ENCODE results near the gene SRSF9. TPM values are rescaled to one million over a fixed set of nuclear protein-coding genes. Genes with fewer than 3 reads are reported as not detected.

SRSF9 gene
- total and polyA plus RNA-seq, 2 of the 13 experiments (the other 11 are each of a cell fraction or from before 2014, with no cell fraction given), result 125 to 144 TPM

- peak; percentile 62; the same call in 1 of the 2 replicates for TF ChIP-seq IRF9 (CRISPR knock-in tag; IDR thresholded peaks at IDR 0.05; ENCODE audit: borderline replicate concordance)
- TF ChIP-seq ZNF546 (CRISPR knock-in tag; conservative IDR thresholded peaks at IDR 0.05), result no peak
- no peak for TF ChIP-seq THYN1 (CRISPR knock-in tag; IDR thresholded peaks at IDR 0.05; ENCODE audit: borderline replicate concordance, low read depth)
- TF ChIP-seq REST (IDR thresholded peaks at IDR 0.05; ENCODE audit: borderline replicate concordance in 1 of 2, low read depth in 1 of 2, low read length in 2 of 2), result peak in 1 of 2 experiments; percentile 75; a peak in 2 of 4 replicates
- TF ChIP-seq SRSF4 (IDR thresholded peaks at IDR 0.05; ENCODE audit: low read depth, low read length, poor library complexity, severe bottlenecking), result no peak
- TF ChIP-seq ZNF446 (CRISPR knock-in tag; IDR thresholded peaks at IDR 0.05), result peak; percentile 93
- TF ChIP-seq FOXO1 (CRISPR knock-in tag; IDR thresholded peaks at IDR 0.05), result 0 out of 2 replicates have a peak, but pooled peaks have one; percentile 30
- no peak; the same call in 1 of the 2 replicates for TF ChIP-seq BCL6 (CRISPR knock-in tag; IDR thresholded peaks at IDR 0.05)
- no peak for TF ChIP-seq ZNF382 (CRISPR knock-in tag; IDR thresholded peaks at IDR 0.05; ENCODE audit: borderline replicate concordance)
- TF ChIP-seq ZNF383 (CRISPR knock-in tag; IDR thresholded peaks at IDR 0.05; ENCODE audit: borderline replicate concordance), result no peak
- TF ChIP-seq TBL1XR1 (IDR thresholded peaks at IDR 0.05; ENCODE audit: borderline replicate concordance, low read length, partially characterized antibody), result peak; percentile 52
- peak; percentile 75 for TF ChIP-seq KLF12 (CRISPR knock-in tag; IDR thresholded peaks at IDR 0.05; ENCODE audit: borderline replicate concordance)
- no peak for TF ChIP-seq ZNF549 (CRISPR knock-in tag; IDR thresholded peaks at IDR 0.05)
- no peak for TF ChIP-seq HNRNPH1 (optimal IDR thresholded peaks at IDR 0.05; ENCODE audit: low read depth, low read length)
- no peak for TF ChIP-seq ADNP (CRISPR knock-in tag; IDR thresholded peaks at IDR 0.05)
- no peak for TF ChIP-seq HNF4A (CRISPR knock-in tag; IDR thresholded peaks at IDR 0.05)
- TF ChIP-seq MIXL1 (CRISPR knock-in tag; IDR thresholded peaks at IDR 0.05), result 0 out of 2 replicates have a peak, but pooled peaks have one; percentile 19
- peak; percentile 63; the same call in 1 of the 2 replicates for TF ChIP-seq MXD1 (CRISPR knock-in tag; IDR thresholded peaks at IDR 0.05)
- no peak for TF ChIP-seq ZNF557 (CRISPR knock-in tag; IDR thresholded peaks at IDR 0.05)
- TF ChIP-seq HDAC6 (IDR thresholded peaks at IDR 0.05; ENCODE audit: low read depth, low read length), result no peak
- peak; percentile 70; the same call in 1 of the 2 replicates for TF ChIP-seq REPIN1 (CRISPR knock-in tag; IDR thresholded peaks at IDR 0.05; ENCODE audit: borderline replicate concordance, low read depth)
- 0 out of 2 replicates have a peak, but pooled peaks have one; percentile 12 for TF ChIP-seq ZFYVE20 (CRISPR knock-in tag; IDR thresholded peaks at IDR 0.05; ENCODE audit: borderline replicate concordance, low read depth)
- peak; percentile 40; the same call in 1 of the 2 replicates for TF ChIP-seq TFE3 (CRISPR knock-in tag; IDR thresholded peaks at IDR 0.05)
These were observed 26.3 kb upstream of the SRSF9 start, which contains the start of gene DYNLL1 (continued) for GRCh38 chr12:120495731-120496412.

Data from HepG2 (cell line).